ENCODE results near the gene LCP2. TPM values are rescaled to one million over a fixed set of nuclear protein-coding genes. Genes with fewer than 3 reads are reported as not detected.

The LCP2 gene
- polyA plus RNA-seq (ENCODE audit: insufficient read length in 4 of 4): 1 to 10 TPM; 3.1 to 4.3 (median 3.3) TPM

- no peak for DNase-seq (ENCODE audit: low read depth in 4 of 4, low spot score in 2 of 4)
Measured at GRCh38 chr5:170297589-170298462, at the start of gene LCP2. LCP2 (minus strand) TSS chr5:170297777; CDS start chr5:170297611, 166 bp downstream.

GRCh38 chr5:170347022-170347567 lies 49.5 kb upstream of the LCP2 start:
- DNase-seq (ENCODE audit: low read depth in 4 of 4, low spot score in 2 of 4): no peak

GRCh38 chr5:170345971-170346370 lies 48.4 kb upstream of the LCP2 start:
- DNase-seq (ENCODE audit: low read depth in 4 of 4, low spot score in 2 of 4): no peak

GRCh38 chr5:170343177-170343576 lies 45.6 kb upstream of the LCP2 start:
- no peak for DNase-seq (ENCODE audit: low read depth in 4 of 4, low spot score in 2 of 4)

- no peak for DNase-seq (ENCODE audit: low read depth in 4 of 4, low spot score in 2 of 4)
Measured at GRCh38 chr5:170342153-170342725, 44.7 kb upstream of the LCP2 start.

- DNase-seq (ENCODE audit: low read depth in 4 of 4, low spot score in 2 of 4): no peak
Measured at GRCh38 chr5:170341545-170341944, 44.0 kb upstream of the LCP2 start.

GRCh38 chr5:170339780-170340167 lies 42.2 kb upstream of the LCP2 start:
- no peak for DNase-seq (ENCODE audit: low read depth in 4 of 4, low spot score in 2 of 4)

GRCh38 chr5:170338933-170339779 lies 41.6 kb upstream of the LCP2 start:
- no peak for DNase-seq (ENCODE audit: low read depth in 4 of 4, low spot score in 2 of 4)

GRCh38 chr5:170338291-170338690 lies 40.7 kb upstream of the LCP2 start:
- DNase-seq (ENCODE audit: low read depth in 4 of 4, low spot score in 2 of 4): no peak

- DNase-seq (ENCODE audit: low read depth in 4 of 4, low spot score in 2 of 4): no peak
Measured at GRCh38 chr5:170337045-170337733, 39.6 kb upstream of the LCP2 start.

- no peak for DNase-seq (ENCODE audit: low read depth in 4 of 4, low spot score in 2 of 4)
Measured at GRCh38 chr5:170336065-170336464, 38.5 kb upstream of the LCP2 start.

- no peak for DNase-seq (ENCODE audit: low read depth in 4 of 4, low spot score in 2 of 4)
Measured at GRCh38 chr5:170334626-170335025, 37.0 kb upstream of the LCP2 start.

GRCh38 chr5:170333161-170333910 lies 35.8 kb upstream of the LCP2 start:
- DNase-seq (ENCODE audit: low read depth in 4 of 4, low spot score in 2 of 4): no peak

GRCh38 chr5:170332058-170332457 lies 34.5 kb upstream of the LCP2 start:
- DNase-seq (ENCODE audit: low read depth in 4 of 4, low spot score in 2 of 4): no peak

GRCh38 chr5:170330568-170331054 lies 33.0 kb upstream of the LCP2 start:
- DNase-seq (ENCODE audit: low read depth in 4 of 4, low spot score in 2 of 4): no peak

GRCh38 chr5:170329524-170329923 lies 31.9 kb upstream of the LCP2 start:
- no peak for DNase-seq (ENCODE audit: low read depth in 4 of 4, low spot score in 2 of 4)

- DNase-seq (ENCODE audit: low read depth in 4 of 4, low spot score in 2 of 4): no peak
Measured at GRCh38 chr5:170327829-170328228, 30.3 kb upstream of the LCP2 start.

- no peak for DNase-seq (ENCODE audit: low read depth in 4 of 4, low spot score in 2 of 4)
Measured at GRCh38 chr5:170327168-170327567, 29.6 kb upstream of the LCP2 start.

GRCh38 chr5:170319301-170319700 lies 21.7 kb upstream of the LCP2 start:
- no peak for DNase-seq (ENCODE audit: low read depth in 4 of 4, low spot score in 2 of 4)

Measured in left renal cortex interstitium (tissue), 4 donors.